Right lobe of liver (tissue), 6 donors: ENCODE measurements around the gene PDE4B. TPM values are rescaled to one million over a fixed set of nuclear protein-coding genes. Genes with fewer than 3 reads are reported as not detected.
"Not testable (repeated sequence)": the region's sequence is repeated elsewhere in the genome, so short reads cannot be mapped to it uniquely, and the experiment has no call there.

Experiments
- ATAC-seq, 4 donors: fragments of 200-7000 bp; cut with Tn5 transposase; one replicate each; pipeline ENCODE4 v1.9.1; 2020; ENCODE audit warnings: mild to moderate bottlenecking in 4 of 4, moderate library complexity in 4 of 4
- DNase-seq, 3 donors: peaks; one replicate each; pipeline ENCODE4 v3.0.0-alpha.2; 2020
- H3K27ac ChIP-seq, 3 donors: fragments of 200-600 bp; one replicate each; pipeline ENCODE4 v1.8.0; 2022
- H3K27me3 ChIP-seq, 2 donors: fragments of 200-600 bp; one replicate each; pipeline ENCODE4 v1.8.0; 2022
- H3K36me3 ChIP-seq, 4 donors: fragments of 200-600 bp; sonication (generic) in 1 of 4; one replicate each; pipeline versions ENCODE4 v1.5.1 to v1.8.0; 2017 to 2022; ENCODE audit warnings: control low read depth in 1 of 4
- H3K4me1 ChIP-seq, 4 donors: fragments of 200-600 bp; sonication (generic) in 1 of 4; one replicate each; pipeline versions ENCODE4 v1.5.1 to v1.8.0; 2017 to 2022; ENCODE audit warnings: control low read depth in 1 of 4
- H3K4me3 ChIP-seq, 3 donors: fragments of 200-600 bp; one replicate each; pipeline ENCODE4 v1.8.0; 2022
- H3K9me3 ChIP-seq, 4 donors: fragments of 200-600 bp; sonication (generic) in 1 of 4; one replicate each; pipeline versions ENCODE4 v1.5.1 to v1.8.0; 2017 to 2022; ENCODE audit warnings: control low read depth in 1 of 4
- POLR2A ChIP-seq: fragments of 450-650 bp; IDR thresholded peaks from one replicate; pipeline ENCODE4 v1.6.1; 2017; ENCODE audit warnings: antibody characterized with exemption, mild to moderate bottlenecking
- WGBS: methylation state at CpG from one replicate; pipeline ENCODE4 v1.1.6; 2018; ENCODE audit warnings: low coverage, low lambda C conversion rate; ENCODE audit not compliant: insufficient coverage; ENCODE audit errors: missing lambda C conversion rate; 5-methylcytosine and 5-hydroxymethylcytosine counted together
- intact Hi-C, 2 donors: fragments of 100-400 bp; cut with DNase I; formaldehyde crosslinking; loops; one replicate each; pipeline versions ENCODE4 v1.11.2 to v1.14.1; 2022
- total RNA-seq, 6 experiments: library from RNA; depleted of rRNA in 2 of 6; stranded (reverse); fragments of >200 nt in 2 of 6; fragmentation: NEBNext Ultra II Directional in 3 of 6; extraction: Animal tissue kit (Norgen Biotek cat#: 25700) in 3 of 6; gene quantifications; one replicate each; pipeline versions ENCODE4 v1.1.0 to v1.2.4, GENCODE V29; 2016 to 2023
- TF ChIP-seq, protein P1 (sequence below), 4 donors: fragments of 200-600 bp in 3 of 4; fragments of 450-650 bp in 1 of 4; IDR thresholded peaks; one replicate each; pipeline versions ENCODE4 v1.5.1 to v1.8.0; 2016 to 2022; ENCODE audit warnings: antibody characterized with exemption in 4 of 4, mild to moderate bottlenecking in 2 of 4
- donor health status: DM: no; HTN: yes; CAD: no.
- donor health status: DM: no; HTN: no; CAD: no.
- donor health status: DM: no; HTN: no; CAD: no.
- donor health status: DM: no; HTN: yes; CAD: no.
- donor health status: DM: no; HTN: yes; CAD: no.

The PDE4B gene
- total RNA-seq, 6 experiments from 2014 or later, result 1.4 to 6.4 (median 2.4) TPM

DNA sequence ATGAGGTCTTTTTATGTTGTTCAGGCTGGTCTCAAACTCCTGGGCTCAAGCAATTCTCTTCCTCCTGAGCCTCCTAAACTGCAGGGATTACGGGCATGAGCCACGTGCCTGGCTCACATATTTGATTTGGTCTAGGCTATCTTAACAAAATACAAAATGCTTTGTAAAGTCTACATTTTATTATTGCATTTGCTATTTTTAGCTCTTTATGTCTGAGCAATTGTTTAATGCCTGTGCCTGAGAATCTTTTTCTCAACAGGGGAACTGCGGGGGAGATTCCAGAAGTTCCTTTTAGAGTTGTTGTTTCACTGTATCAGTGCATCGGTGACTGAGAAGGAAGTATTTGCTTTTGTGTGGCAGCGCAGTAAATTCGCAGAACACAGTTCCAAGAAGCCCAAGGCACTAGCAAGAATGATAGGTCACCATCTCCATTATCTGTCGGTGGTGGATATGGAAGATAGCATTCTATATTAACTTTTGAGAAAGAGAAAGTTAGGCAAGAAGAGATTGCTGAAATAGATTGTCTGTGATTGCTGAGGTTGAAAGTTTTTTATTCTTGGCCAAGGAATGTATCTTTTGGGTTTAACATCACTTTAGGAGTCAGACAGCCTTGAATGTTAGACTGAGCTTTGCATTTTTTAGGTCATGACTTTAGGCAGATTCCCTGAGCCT, 167.3 kb downstream of the PDE4B start:
- H3K4me3 ChIP-seq, result no peak overlapping the region
- H3K27me3 ChIP-seq, result no peaks in the 10 kb centered on the region
- no peaks in the 10 kb centered on the region for H3K36me3 ChIP-seq
- H3K27ac ChIP-seq, result no peak overlapping the region
- no peak for TF ChIP-seq POLR2A
- TF ChIP-seq, protein P1, sequence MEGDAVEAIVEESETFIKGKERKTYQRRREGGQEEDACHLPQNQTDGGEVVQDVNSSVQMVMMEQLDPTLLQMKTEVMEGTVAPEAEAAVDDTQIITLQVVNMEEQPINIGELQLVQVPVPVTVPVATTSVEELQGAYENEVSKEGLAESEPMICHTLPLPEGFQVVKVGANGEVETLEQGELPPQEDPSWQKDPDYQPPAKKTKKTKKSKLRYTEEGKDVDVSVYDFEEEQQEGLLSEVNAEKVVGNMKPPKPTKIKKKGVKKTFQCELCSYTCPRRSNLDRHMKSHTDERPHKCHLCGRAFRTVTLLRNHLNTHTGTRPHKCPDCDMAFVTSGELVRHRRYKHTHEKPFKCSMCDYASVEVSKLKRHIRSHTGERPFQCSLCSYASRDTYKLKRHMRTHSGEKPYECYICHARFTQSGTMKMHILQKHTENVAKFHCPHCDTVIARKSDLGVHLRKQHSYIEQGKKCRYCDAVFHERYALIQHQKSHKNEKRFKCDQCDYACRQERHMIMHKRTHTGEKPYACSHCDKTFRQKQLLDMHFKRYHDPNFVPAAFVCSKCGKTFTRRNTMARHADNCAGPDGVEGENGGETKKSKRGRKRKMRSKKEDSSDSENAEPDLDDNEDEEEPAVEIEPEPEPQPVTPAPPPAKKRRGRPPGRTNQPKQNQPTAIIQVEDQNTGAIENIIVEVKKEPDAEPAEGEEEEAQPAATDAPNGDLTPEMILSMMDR (IDR thresholded peaks at IDR 0.05), result no peak
- no peaks in the 10 kb centered on the region for H3K9me3 ChIP-seq
- ATAC-seq (peak in 2 of 4 donors; percentile 11 to 57), DNase-seq (no peak)
- 33% methylated on average over 7 of the region's 7 CpGs for WGBS
- intact Hi-C loops, result loop anchor here (5.0 kb wide), 1 partner anchor 282 kb away; no protein-coding TSS in a partner anchor
- H3K4me1 ChIP-seq, result no peaks in the 10 kb centered on the region

DNA sequence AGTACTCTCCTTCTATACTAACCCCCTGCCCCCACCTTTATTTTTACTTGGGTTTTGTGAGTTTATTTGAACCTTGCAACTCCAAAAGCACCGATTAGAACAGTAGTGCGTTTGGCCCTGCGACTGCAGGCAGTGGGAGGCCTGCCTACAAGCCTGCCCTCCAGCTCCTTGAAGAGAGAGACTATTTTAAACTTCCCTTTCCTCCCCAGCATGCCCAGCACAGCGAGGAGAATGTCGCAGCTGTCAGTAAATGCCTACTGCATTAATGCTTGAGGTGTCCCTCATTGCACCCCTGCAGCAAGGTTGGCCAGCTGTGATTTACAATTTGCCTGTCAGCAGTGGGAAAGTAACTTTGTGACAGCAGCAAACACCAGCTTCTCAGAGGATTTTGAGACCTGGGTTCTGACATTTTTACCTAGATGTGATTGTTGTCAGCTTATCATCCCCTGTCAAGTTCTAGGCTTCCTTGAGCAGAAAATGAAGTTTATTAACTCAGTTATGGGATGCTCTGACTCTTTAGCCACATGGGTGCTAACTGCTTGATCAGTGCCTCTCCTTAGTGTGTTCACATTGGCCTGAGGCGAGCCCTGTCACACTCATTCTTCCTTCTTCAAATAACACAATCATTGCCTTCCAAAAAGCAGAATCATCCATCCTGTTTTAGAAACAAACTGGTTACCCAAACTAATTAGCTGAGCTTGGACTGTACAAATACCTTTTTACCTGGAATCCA, 170.6 kb downstream of the PDE4B start:
- Histone ChIP-seq H3K4me3 (no peak overlapping the region), H3K9me3 (no peaks in the 10 kb centered on the region), H3K27ac (no peak overlapping the region), H3K27me3 (no peaks in the 10 kb centered on the region), H3K36me3 (no peaks in the 10 kb centered on the region), H3K4me1 (no peaks in the 10 kb centered on the region)
- 67% methylated on average over 5 of the region's 6 CpGs for WGBS
- ATAC-seq (no peak), DNase-seq (no peak)
- TF ChIP-seq POLR2A, result no peak
- TF ChIP-seq, protein P1 (IDR thresholded peaks at IDR 0.05), result no peak
- intact Hi-C loops, result loop anchor here in 1 of 2 donors (5.0 kb wide), 1 partner anchor 279 kb away; no protein-coding TSS in a partner anchor

DNA sequence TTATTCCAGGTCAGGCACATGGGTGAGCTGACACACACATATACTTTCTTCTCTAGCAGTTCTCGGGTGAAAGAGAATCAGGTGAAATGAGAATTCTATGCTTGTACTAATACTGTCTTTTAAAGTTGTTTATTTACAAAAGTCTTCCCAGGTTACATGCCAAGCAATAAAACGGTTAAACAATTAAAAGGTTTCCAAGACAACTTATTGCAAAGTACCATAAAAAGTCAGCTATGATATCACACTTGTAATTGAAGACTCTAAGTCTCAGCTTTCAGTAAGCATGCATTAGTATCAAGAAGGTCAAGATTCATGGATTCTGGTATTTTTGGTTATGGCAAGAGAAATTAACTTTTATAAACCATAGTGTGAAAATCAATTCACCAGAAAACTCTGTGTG, 171.4 kb downstream of the PDE4B start:
- Histone ChIP-seq H3K27ac (no peak overlapping the region), H3K9me3 (no peaks in the 10 kb centered on the region), H3K4me3 (no peak overlapping the region), H3K4me1 (no peaks in the 10 kb centered on the region), H3K36me3 (no peaks in the 10 kb centered on the region), H3K27me3 (no peaks in the 10 kb centered on the region)
- WGBS, result 61% methylated on average over 2 of the region's 2 CpGs
- no peak for ATAC-seq
- TF ChIP-seq, protein P1 (IDR thresholded peaks at IDR 0.05), result no peak
- TF ChIP-seq POLR2A, result no peak
- no peak for DNase-seq
- intact Hi-C loops, result loop anchor here in 1 of 2 donors (5.0 kb wide), 1 partner anchor 278 kb away; no protein-coding TSS in a partner anchor

DNA sequence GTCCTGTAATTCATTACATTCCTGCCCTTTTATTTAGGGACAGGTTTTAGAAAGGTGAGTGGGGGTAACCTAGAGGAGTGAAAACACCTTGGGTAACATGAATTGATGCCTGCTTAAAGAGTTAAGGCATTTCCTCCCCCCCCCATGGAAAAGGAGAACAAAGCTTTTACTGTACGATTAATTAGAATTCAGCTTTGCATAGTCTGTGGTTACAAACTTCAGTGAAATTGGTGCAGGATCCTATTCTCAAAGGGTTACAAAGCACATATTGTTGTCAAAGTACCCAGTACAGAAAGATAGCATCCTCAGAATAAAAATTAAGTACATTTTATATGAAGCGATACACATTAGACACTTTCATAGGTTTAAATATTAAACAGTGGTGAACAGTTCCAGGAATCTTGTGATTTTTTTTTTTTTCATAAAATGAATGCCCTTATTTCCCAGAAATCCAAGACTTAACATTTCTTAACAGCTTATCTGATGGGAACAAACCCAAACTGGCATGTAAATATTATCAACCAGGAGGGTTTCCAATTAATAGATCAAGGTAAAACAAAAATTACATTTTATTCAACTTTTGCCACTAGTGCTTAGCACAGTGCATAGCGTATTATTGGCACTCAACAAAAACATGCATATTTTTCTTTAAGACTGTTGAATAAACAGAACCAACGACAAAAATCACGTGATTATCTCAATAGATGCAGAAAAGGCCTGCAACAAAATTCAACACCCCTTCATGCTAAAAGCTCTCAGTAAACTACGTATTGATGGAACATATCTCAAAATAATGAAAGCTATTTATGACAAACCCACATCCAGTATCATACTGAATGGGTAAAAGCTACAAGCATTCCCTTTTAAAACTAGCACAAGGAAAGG, 172.7 kb downstream of the PDE4B start:
- Histone ChIP-seq H3K9me3 (no peaks in the 10 kb centered on the region), H3K27me3 (no peaks in the 10 kb centered on the region), H3K36me3 (no peaks in the 10 kb centered on the region), H3K4me3 (no peak overlapping the region), H3K27ac (no peak overlapping the region), H3K4me1 (no peaks in the 10 kb centered on the region)
- no peak for DNase-seq
- WGBS, result 45% methylated on average over 6 of the region's 6 CpGs
- ATAC-seq, result no peak
- TF ChIP-seq, protein P1 (IDR thresholded peaks at IDR 0.05), result no peak
- no peak for TF ChIP-seq POLR2A
- intact Hi-C loops, result no loop called here

DNA sequence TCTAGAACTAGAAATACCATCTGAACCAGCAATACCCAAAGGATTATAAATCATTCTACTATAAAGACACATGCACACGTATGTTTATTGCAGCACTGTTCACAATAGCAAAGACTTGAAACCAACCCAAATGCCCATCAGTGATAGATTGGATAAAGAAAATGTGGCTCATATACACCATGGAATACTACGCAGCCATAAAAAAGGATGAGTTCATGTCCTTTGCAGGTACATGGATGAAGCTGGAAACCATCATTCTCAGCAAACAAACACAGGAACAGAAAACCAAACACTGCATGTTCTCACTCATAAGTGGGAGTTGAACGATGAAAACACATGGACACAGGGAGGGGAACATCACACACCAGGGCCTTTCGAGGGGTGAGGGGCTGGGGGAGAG, 174.8 kb downstream of the PDE4B start:
- DNase-seq, ATAC-seq, H3K9me3 ChIP-seq, H3K27ac ChIP-seq, H3K36me3 ChIP-seq, H3K27me3 ChIP-seq, H3K4me1 ChIP-seq, H3K4me3 ChIP-seq, intact Hi-C loops: not testable (repeated sequence)
- WGBS, result 80% methylated on average over 4 of the region's 4 CpGs
